ENCODE results near the gene PKDREJ. TPM values are rescaled to one million over a fixed set of nuclear protein-coding genes. Genes with fewer than 3 reads are reported as not detected.

Gene PKDREJ
- total and polyA plus RNA-seq, 2 of the 4 experiments (the other 2 are of a cell fraction): 0.02 TPM; not detected in 1

- no TSS peak for BruUV-seq (replicated peaks)
- no peak overlapping the region for H4K91ac ChIP-seq (ENCODE audit: insufficient read depth, low read depth, low read length)
- H2BK20ac ChIP-seq (ENCODE audit: low read depth, low read length): no peak overlapping the region
- no peak overlapping the region for H3K14ac ChIP-seq (replicated peaks; ENCODE audit: low read depth, low read length)
- H4K5ac ChIP-seq (ENCODE audit: low read depth, low read length): no peak overlapping the region
- H4K8ac ChIP-seq (ENCODE audit: low read depth in 2 of 2, low read length in 2 of 2): no peak overlapping the region
- dilution Hi-C loops (cut with HindIII; ENCODE audit: low sequenced_read_pairs, unreplicated experiment) (no loop called here), in situ Hi-C loops (cut with MboI; ENCODE audit: low sequenced_read_pairs) (no loop called here), intact Hi-C loops (cut with micrococcal nuclease) (no loop called here)
- H3K9ac ChIP-seq (ENCODE audit: low read depth, low read length): no peak overlapping the region
- no peak overlapping the region for H2BK5ac ChIP-seq (ENCODE audit: low read depth, low read length, poor library complexity, severe bottlenecking)
- no peak overlapping the region for H2BK120ac ChIP-seq (ENCODE audit: low read depth, low read length)
- H3K9me1 ChIP-seq (ENCODE audit: insufficient read depth, low read length): peaks cover 15% of the 10 kb centered on the region
- no peak overlapping the region for H2AK5ac ChIP-seq (ENCODE audit: low read depth, low read length)
- no peaks in the 10 kb centered on the region for H3K79me1 ChIP-seq (ENCODE audit: low read depth in 1 of 2, low read length in 2 of 2)
- CTCF ChIA-PET: no interaction called here
- H3K4ac ChIP-seq (ENCODE audit: low read depth, low read length): no peak overlapping the region
- no peak overlapping the region for H3K4me2 ChIP-seq (ENCODE audit: low read depth, low read length)
- 0 out of 2 replicates have a peak, but pooled peaks cover 2% of the 10 kb centered on the region for H3K4me1 ChIP-seq (ENCODE audit: control insufficient read depth, insufficient read depth, low read length)
- H3K27me3 ChIP-seq (ENCODE audit: control insufficient read depth, insufficient read depth, low read length): no peaks in the 10 kb centered on the region
- H2AK9ac ChIP-seq (replicated peaks; ENCODE audit: low read depth, low read length, poor library complexity): no peak overlapping the region
- H3K36me3 ChIP-seq (ENCODE audit: control insufficient read depth, insufficient read depth, low read length): peaks cover 6% of the 10 kb centered on the region; the same call in 1 of the 2 replicates
- DNase-seq: no peak
- no peak overlapping the region for H2AFZ ChIP-seq (replicated peaks; ENCODE audit: low read length, poor library complexity)
- H3K23ac ChIP-seq (ENCODE audit: low read depth, low read length): no peak overlapping the region
- H3K27ac ChIP-seq (ENCODE audit: insufficient read depth, low read length): no peak overlapping the region
- H4K20me1 ChIP-seq (ENCODE audit: insufficient read depth, low read length): no peaks in the 10 kb centered on the region
- no peak overlapping the region for H3K4me3 ChIP-seq (ENCODE audit: insufficient read depth, low read depth, low read length)
- H3K9me3 ChIP-seq (ENCODE audit: control insufficient read depth, insufficient read depth, low read length): no peaks in the 10 kb centered on the region
- H3K18ac ChIP-seq (ENCODE audit: low read depth, low read length): no peak overlapping the region
- TF ChIP-seq CTCF (conservative IDR thresholded peaks at IDR 0.05; ENCODE audit: low read depth, low read length) (no peak), CEBPB (IDR thresholded peaks at IDR 0.05; ENCODE audit: low read depth, low read length) (no peak), RCOR1 (IDR thresholded peaks at IDR 0.05; ENCODE audit: insufficient replicate concordance, low read length) (no peak), RAD21 (IDR thresholded peaks at IDR 0.05; ENCODE audit: low read length) (no peak), NFE2L2 (IDR thresholded peaks at IDR 0.05; ENCODE audit: low read depth, low read length) (no peak), ELK1 (IDR thresholded peaks at IDR 0.05; ENCODE audit: borderline replicate concordance, low read depth, low read length) (no peak), MXI1 (IDR thresholded peaks at IDR 0.05; ENCODE audit: borderline replicate concordance, low read depth, low read length) (no peak), RFX5 (IDR thresholded peaks at IDR 0.05; ENCODE audit: low read depth, low read length) (no peak), CHD1 (IDR thresholded peaks at IDR 0.05; ENCODE audit: low read depth, low read length) (no peak), MAZ (IDR thresholded peaks at IDR 0.05; ENCODE audit: borderline replicate concordance, low read depth, low read length) (no peak), MAFK (IDR thresholded peaks at IDR 0.05; ENCODE audit: low read depth, low read length) (no peak), FOS (IDR thresholded peaks at IDR 0.05; ENCODE audit: low read depth, low read length) (no peak), SMC3 (IDR thresholded peaks at IDR 0.05; ENCODE audit: low read depth, low read length) (no peak), USF2 (IDR thresholded peaks at IDR 0.05; ENCODE audit: low read depth, low read length) (no peak), POLR2A (IDR thresholded peaks at IDR 0.05; ENCODE audit: low read depth, low read length) (no peak), BHLHE40 (IDR thresholded peaks at IDR 0.05; ENCODE audit: low read depth, low read length) (no peak)
- no peak overlapping the region for H2BK15ac ChIP-seq (ENCODE audit: low read depth, low read length)
- ATAC-seq (ENCODE audit: low read depth): no peak
- WGBS, 2 experiments (ENCODE audit: extremely low coverage in 2 of 2, insufficient read length in 1 of 2): 90% methylated on average over 2 of the region's 7 CpGs; no CpG with 5 or more reads in 1 of the 2 experiments
- POLR2A ChIA-PET (ENCODE audit: unreplicated experiment): no interaction called here
- no peak overlapping the region for H3K56ac ChIP-seq (ENCODE audit: extremely low read depth, insufficient read depth, low read length)
Observed at GRCh38 chr22:46226577-46226976, 36.6 kb downstream of the PKDREJ start.
